Esophagus squamous epithelium (tissue), 4 donors: ENCODE data around the gene CRTC2.

ENCODE experiments used
- POLR2A ChIP-seq, 4 donors: fragments of 450-650 bp; IDR thresholded peaks; one replicate each; pipeline ENCODE4 v1.6.1; 2017; ENCODE audit warnings: antibody characterized with exemption in 4 of 4, mild to moderate bottlenecking in 4 of 4, moderate library complexity in 3 of 4
- TF ChIP-seq, protein P1 (sequence below), 6 experiments: fragments of 450-650 bp in 4 of 6; fragments of 200-600 bp in 2 of 6; sonication (generic) in 2 of 6; IDR thresholded peaks; one replicate each; pipeline ENCODE4 v1.5.1; 2016 to 2019; ENCODE audit warnings: antibody characterized with exemption in 6 of 6, mild to moderate bottlenecking in 4 of 6, moderate library complexity in 4 of 6

DNA sequence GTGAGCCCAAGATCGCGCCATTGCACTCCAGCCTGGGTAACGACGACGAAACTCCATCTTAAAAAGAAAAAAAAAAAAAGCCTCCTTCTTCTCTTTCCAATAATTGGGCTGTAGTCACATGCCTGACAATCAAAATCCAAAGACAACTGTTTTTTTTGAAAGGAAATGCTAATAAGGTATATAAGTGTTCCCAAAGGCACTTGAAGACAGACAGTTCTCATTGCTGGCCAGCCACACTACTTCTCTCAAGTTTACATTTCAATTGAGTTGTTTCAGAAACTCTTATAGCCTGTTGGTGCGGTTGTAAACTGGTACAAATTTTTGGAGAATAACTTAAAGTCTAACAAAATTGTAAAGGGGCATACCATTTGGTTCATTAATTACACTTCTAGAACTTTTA, 58.9 kb downstream of the CRTC2 start:
- TF ChIP-seq, protein P1, sequence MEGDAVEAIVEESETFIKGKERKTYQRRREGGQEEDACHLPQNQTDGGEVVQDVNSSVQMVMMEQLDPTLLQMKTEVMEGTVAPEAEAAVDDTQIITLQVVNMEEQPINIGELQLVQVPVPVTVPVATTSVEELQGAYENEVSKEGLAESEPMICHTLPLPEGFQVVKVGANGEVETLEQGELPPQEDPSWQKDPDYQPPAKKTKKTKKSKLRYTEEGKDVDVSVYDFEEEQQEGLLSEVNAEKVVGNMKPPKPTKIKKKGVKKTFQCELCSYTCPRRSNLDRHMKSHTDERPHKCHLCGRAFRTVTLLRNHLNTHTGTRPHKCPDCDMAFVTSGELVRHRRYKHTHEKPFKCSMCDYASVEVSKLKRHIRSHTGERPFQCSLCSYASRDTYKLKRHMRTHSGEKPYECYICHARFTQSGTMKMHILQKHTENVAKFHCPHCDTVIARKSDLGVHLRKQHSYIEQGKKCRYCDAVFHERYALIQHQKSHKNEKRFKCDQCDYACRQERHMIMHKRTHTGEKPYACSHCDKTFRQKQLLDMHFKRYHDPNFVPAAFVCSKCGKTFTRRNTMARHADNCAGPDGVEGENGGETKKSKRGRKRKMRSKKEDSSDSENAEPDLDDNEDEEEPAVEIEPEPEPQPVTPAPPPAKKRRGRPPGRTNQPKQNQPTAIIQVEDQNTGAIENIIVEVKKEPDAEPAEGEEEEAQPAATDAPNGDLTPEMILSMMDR (IDR thresholded peaks at IDR 0.05), result no peak
- TF ChIP-seq POLR2A (IDR thresholded peaks at IDR 0.05), result no peak
